K562 (cell line): ENCODE results near the gene TANGO6. TPM values are rescaled to one million over a fixed set of nuclear protein-coding genes. Genes with fewer than 3 reads are reported as not detected.

ENCODE experiments used
- ATAC-seq: fragments of 200-7000 bp; cut with Tn5 transposase; 3 replicates; pipeline ENCODE4 v1.9.1; 2020; ENCODE audit warnings: moderate library complexity
- BruUV-seq: library from RNA; stranded (reverse); fragments of 400-500 nt; replicated peaks from 2 replicates; lab custom pipeline; 2021; lab: Mats Ljungman, UMichigan
- CTCF ChIA-PET: fragments of 300-600 bp; formaldehyde crosslinking; extraction: SDS; loops from one replicate; lab custom pipeline; 2021; ENCODE audit warnings: low intra/inter-chr PET ratio; lab: Yijun Ruan, JAX
- POLR2A ChIA-PET: fragments of 300-600, 350-650 bp; sonication (Branson Sonifier 250); formaldehyde crosslinking; extraction: SDS; loops from one replicate; lab custom pipeline; 2021; ENCODE audit warnings: antibody characterized with exemption, inconsistent platforms; lab: Yijun Ruan, JAX
- DNase-seq, 4 experiments: peaks; one replicate each; pipeline versions ENCODE4 v3.0.0 to v3.0.0-alpha.2; 2011 to 2018; ENCODE audit warnings: low spot score in 3 of 4, mixed read lengths in 3 of 4; ENCODE audit errors: extremely low read depth in 1 of 4
- FAIRE-seq: peaks from 2 replicates; lab custom pipeline; 2011; peaks lifted over from hg19 to GRCh38; lab: Jason Lieb, UNC
- H2AFZ ChIP-seq: 2 replicates; pipeline ENCODE4 v1.6.0; 2011; ENCODE audit warnings: low read depth, low read length, control low read depth, inconsistent platforms
- H3K27ac ChIP-seq: fragments of 200-600 bp; 3 replicates; pipeline ENCODE4 v1.8.0; 2011; ENCODE audit warnings: low read depth, mild to moderate bottlenecking, control low read depth, inconsistent platforms, low read length, moderate library complexity, mixed read lengths; ENCODE audit errors: extremely low read depth
- H3K27me3 ChIP-seq, 2 experiments: fragments of 300-600 bp in 1 of 2; 2 replicates in 1 of 2; 3 replicates in 1 of 2; pipeline versions ENCODE4 v1.6.0 to v1.8.0; 2011; ENCODE audit warnings: inconsistent platforms in 2 of 2, low read length in 2 of 2, mild to moderate bottlenecking in 1 of 2, mixed read lengths in 1 of 2, moderate library complexity in 1 of 2; ENCODE audit not compliant: control insufficient read depth in 2 of 2, insufficient read depth in 2 of 2
- H3K36me3 ChIP-seq: fragments of 300-600 bp; 3 replicates; pipeline ENCODE4 v1.8.0; 2011; ENCODE audit warnings: mild to moderate bottlenecking, low read length, inconsistent platforms; ENCODE audit not compliant: control insufficient read depth, insufficient read depth
- H3K4me1 ChIP-seq, 2 experiments: fragments of 200-600 bp in 1 of 2; replicated peaks in 1 of 2; 2 replicates in 1 of 2; 3 replicates in 1 of 2; pipeline versions ENCODE4 v1.5.1 to v1.8.0; 2011; ENCODE audit warnings: inconsistent platforms in 2 of 2, low read length in 2 of 2, mild to moderate bottlenecking in 1 of 2, mixed read lengths in 1 of 2, moderate library complexity in 1 of 2; ENCODE audit not compliant: control insufficient read depth in 2 of 2, insufficient read depth in 2 of 2
- H3K4me2 ChIP-seq: 2 replicates; pipeline ENCODE4 v1.6.1; 2011; ENCODE audit warnings: low read length, control low read depth, inconsistent platforms, mixed read lengths; ENCODE audit not compliant: insufficient read depth
- H3K4me3 ChIP-seq: fragments of 200-600 bp; sonication (generic), shearing (Covaris generic); 2 replicates; pipeline ENCODE4 v1.5.1; 2016; ENCODE audit warnings: control low read depth, inconsistent platforms
- H3K79me2 ChIP-seq: fragments of 200-600 bp; 3 replicates; pipeline ENCODE4 v1.8.0; 2011; ENCODE audit warnings: low read length, inconsistent platforms; ENCODE audit not compliant: control insufficient read depth, insufficient read depth
- H3K9ac ChIP-seq, 2 experiments: 2 replicates each; pipeline versions ENCODE4 v1.6.0 to v1.6.1; 2011; ENCODE audit warnings: low read depth in 2 of 2, low read length in 2 of 2, control low read depth in 1 of 2, inconsistent platforms in 1 of 2, mild to moderate bottlenecking in 1 of 2, mixed read lengths in 1 of 2; ENCODE audit not compliant: insufficient read depth in 1 of 2
- H3K9me1 ChIP-seq: one replicate; pipeline ENCODE4 v1.6.0; 2011; ENCODE audit warnings: inconsistent platforms, mild to moderate bottlenecking, low read length, moderate library complexity; ENCODE audit not compliant: control insufficient read depth, insufficient read depth
- H3K9me3 ChIP-seq: replicated peaks from 2 replicates; pipeline ENCODE4 v1.5.1; 2011; ENCODE audit warnings: low read depth, low read length, inconsistent platforms; ENCODE audit not compliant: control insufficient read depth, insufficient read depth
- H4K20me1 ChIP-seq: replicated peaks from 2 replicates; pipeline ENCODE4 v1.6.1; 2011; ENCODE audit warnings: low read length, inconsistent platforms, mixed read lengths; ENCODE audit not compliant: control insufficient read depth, insufficient read depth
- CCNT2 ChIP-seq: IDR thresholded peaks from 2 replicates; pipeline ENCODE4 v1.6.1; 2011; ENCODE audit warnings: borderline replicate concordance, low read depth, mild to moderate bottlenecking, moderate library complexity, mixed read lengths, low read length; ENCODE audit not compliant: insufficient read length; ENCODE audit errors: extremely low read depth
- CUX1 ChIP-seq: fragments of 200-800 bp; sonication (Bioruptor generic); IDR thresholded peaks from 2 replicates; pipeline ENCODE4 v1.6.1; 2016; ENCODE audit warnings: missing genetic modification characterization, missing compliant biosample characterization
- FIP1L1 ChIP-seq: fragments of 200-400 bp; formaldehyde crosslinking; IDR thresholded peaks from 2 replicates; pipeline ENCODE4 v1.6.1; 2018; ENCODE audit warnings: mild to moderate bottlenecking, low read depth, low read length; ENCODE audit not compliant: poor library complexity, severe bottlenecking
- HNRNPL ChIP-seq: fragments of 200-400 bp; formaldehyde crosslinking; IDR thresholded peaks from 2 replicates; pipeline ENCODE4 v1.6.1; 2017; ENCODE audit warnings: low read depth, mild to moderate bottlenecking, low read length
- SOX6 ChIP-seq: fragments of 450-650 bp; IDR thresholded peaks from 2 replicates; pipeline ENCODE4 v1.6.1; 2014; ENCODE audit warnings: mild to moderate bottlenecking
- WHSC1 ChIP-seq: IDR thresholded peaks from one replicate; pipeline ENCODE4 v1.6.1; 2012; ENCODE audit warnings: low read length, control low read depth, inconsistent platforms
- ZBTB33 ChIP-seq: sonication (generic); formaldehyde crosslinking; IDR thresholded peaks from 2 replicates; pipeline ENCODE4 v1.8.1; 2023; ENCODE audit warnings: mild to moderate bottlenecking, missing genetic modification reagents
- WGBS: fragments of 100-300 bp; shearing (Covaris generic); methylation state at CpG from one replicate; pipeline ENCODE4 v1.1.6; 2016; ENCODE audit warnings: low coverage, mixed read lengths; ENCODE audit not compliant: insufficient coverage; ENCODE audit errors: missing lambda C conversion rate; 5-methylcytosine and 5-hydroxymethylcytosine counted together
- in situ Hi-C: fragments of 300-500 bp; cut with MboI; formaldehyde crosslinking; loops from 4 replicates; pipeline ENCODE4 v1.15.0; 2018; ENCODE audit warnings: inconsistent platforms, mixed read lengths
- intact Hi-C: fragments of 100-400 bp; cut with micrococcal nuclease; formaldehyde crosslinking; loops from 2 replicates; pipeline ENCODE4 v1.14.2; 2022
- polyA plus RNA-seq, 8 experiments: library from polyadenylated mRNA; depleted of rRNA in 4 of 8; stranded (reverse) in 5 of 8; unstranded in 3 of 8; fragments of >200 nt; fragmentation: Nextera tagmentation in 2 of 8; fragmentation: Illumina TruSeq in 1 of 8; extraction: Ambion mirVana in 2 of 8; extraction: Trizol in 1 of 8; gene quantifications; 2 replicates each; pipeline versions ENCODE4 v1.2.1 to v1.2.3, GENCODE V29; 2011 to 2014; ENCODE audit warnings: inconsistent platforms in 1 of 8, missing spikeins in 1 of 8
- total RNA-seq, 7 experiments: library from RNA; depleted of rRNA in 6 of 7; stranded (reverse); fragments of >200 nt in 6 of 7; fragmentation: Illumina TruSeq in 2 of 7; extraction: Trizol in 2 of 7; gene quantifications; 2 replicates each; pipeline versions ENCODE4 v1.2.1 to v1.2.3, GENCODE V29; 2011 to 2021; ENCODE audit warnings: low replicate concordance in 1 of 7

The TANGO6 gene
- total and polyA plus RNA-seq, 9 of the 15 experiments (the other 6 are each of a cell fraction or from before 2014, with no cell fraction given) = 1.6 to 15.2 (median 9.6) TPM

DNA sequence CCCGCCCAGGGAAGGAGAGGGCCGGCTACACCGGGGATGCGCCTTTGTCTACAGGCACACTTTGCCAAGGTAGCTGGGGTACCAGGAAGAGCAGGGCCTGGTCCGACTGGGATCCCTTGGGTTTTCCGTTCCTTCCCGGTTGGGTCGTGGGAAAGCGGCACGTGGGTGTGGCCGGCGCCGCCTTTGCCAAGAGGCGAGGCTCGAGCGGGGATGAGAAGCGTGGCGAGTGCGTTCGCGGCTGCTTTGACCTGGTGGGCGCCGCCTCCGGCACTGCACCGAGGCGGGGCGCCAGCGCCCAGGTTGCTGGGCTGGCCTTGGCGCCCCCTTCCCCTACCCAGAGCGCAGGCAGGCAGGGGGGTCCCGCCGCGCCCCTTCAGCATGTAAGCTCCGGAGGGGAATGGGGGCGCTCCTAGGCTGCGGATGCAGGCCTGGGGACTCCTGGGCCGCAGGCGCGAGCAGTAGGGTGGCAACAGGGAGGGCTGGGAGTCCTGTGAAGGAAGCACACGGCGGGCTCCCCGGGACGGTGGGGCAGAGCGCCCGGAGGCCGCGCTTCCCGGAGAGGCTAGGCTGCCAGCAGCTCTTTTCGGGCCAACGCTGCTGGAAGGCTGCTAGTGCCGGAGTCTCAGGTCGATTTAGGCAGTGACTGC is 264.1 kb downstream of the TANGO6 start:
- Histone ChIP-seq H3K4me1 (peaks cover 2 to 33% of the 10 kb centered on the region in 2 experiments; a peak in 4 of 5 replicates), H3K4me2 (no peak overlapping the region), H3K27me3 (peaks cover 2 to 8% of the 10 kb centered on the region in 2 experiments; a peak in 1 of 5 replicates), H3K9ac (no peak overlapping the region), H3K9me1 (peaks cover 4% of the 10 kb centered on the region)
- no peak for DNase-seq
- BruUV-seq = no TSS peak
- in situ Hi-C loops = no loop called here
- POLR2A ChIA-PET = interaction anchor here (0.6 to 1.2 kb wide), 5 partner anchors 8 to 630 kb away, joined by 4 read pairs; no protein-coding TSS in a partner anchor
- TF ChIP-seq WHSC1 (no peak), FIP1L1 (peak; percentile 29), HNRNPL (0 out of 2 replicates have a peak, but pooled peaks have one; percentile 59), CCNT2 (peak; percentile 24), SOX6 (no peak), CUX1 (CRISPR knock-in tag) (no peak), ZBTB33 (CRISPR knock-in tag) (peak; percentile 72)
- TF ChIP-seq, all 486 proteins: peak for 4
- no peaks in the 10 kb centered on the region for H3K9me3 ChIP-seq
- no peak overlapping the region for H2AFZ ChIP-seq
- WGBS = 94% methylated on average over 22 of the region's 52 CpGs
- ATAC-seq = no peak
- intact Hi-C loops = loop anchor here (5.0 kb wide), 2 partner anchors 120 to 260 kb away; no protein-coding TSS in a partner anchor
- no peak for FAIRE-seq
- H3K36me3 ChIP-seq = peaks cover 3% of the 10 kb centered on the region; the same call in 2 of the 3 replicates
- 0 out of 2 replicates have a peak, but pooled peaks cover 4% of the 10 kb centered on the region for H4K20me1 ChIP-seq
- no peak overlapping the region for H3K27ac ChIP-seq
- H3K4me3 ChIP-seq = no peak overlapping the region
- H3K79me2 ChIP-seq = no peaks in the 10 kb centered on the region
- CTCF ChIA-PET = interaction anchor here (0.6 kb wide), 1 partner anchor 10 kb away, joined by 6 read pairs; no protein-coding TSS in a partner anchor
